GM18505 (cell line): ENCODE results near the gene SNX27.

ENCODE experiments used
- ATAC-seq: cut with Tn5 transposase; IDR thresholded peaks from one replicate; pipeline ENCODE4 v1.9.1; 2021; ENCODE audit not compliant: unreplicated experiment
- POLR2A ChIP-seq: IDR thresholded peaks from 4 replicates; pipeline ENCODE4 v1.6.1; 2011; ENCODE audit warnings: borderline replicate concordance; ENCODE audit not compliant: insufficient read depth, insufficient read length; ENCODE audit errors: extremely low read depth

The SNX27 gene

GRCh38 chr1:151686561-151686960 is 74.7 kb downstream of the SNX27 start:
- ATAC-seq: no peak
- no peak for TF ChIP-seq POLR2A

- ATAC-seq: no peak
- TF ChIP-seq POLR2A: no peak
Observed at GRCh38 chr1:151689494-151689893, 77.6 kb downstream of the SNX27 start.

- TF ChIP-seq POLR2A: no peak
- ATAC-seq: no peak
Observed at GRCh38 chr1:151692226-151692625, 80.4 kb downstream of the SNX27 start.

- ATAC-seq: no peak
- TF ChIP-seq POLR2A: no peak
Observed at GRCh38 chr1:151693057-151693651, 81.3 kb downstream of the SNX27 start.

GRCh38 chr1:151701515-151701914 is 89.7 kb downstream of the SNX27 start:
- TF ChIP-seq POLR2A: no peak
- no peak for ATAC-seq

GRCh38 chr1:151702936-151703335 is 91.1 kb downstream of the SNX27 start:
- TF ChIP-seq POLR2A: no peak
- no peak for ATAC-seq

- TF ChIP-seq POLR2A: no peak
- ATAC-seq: no peak
Observed at GRCh38 chr1:151703813-151704212, 92.0 kb downstream of the SNX27 start.

GRCh38 chr1:151704246-151704645 is 92.4 kb downstream of the SNX27 start:
- TF ChIP-seq POLR2A: no peak
- ATAC-seq: no peak

- ATAC-seq: no peak
- no peak for TF ChIP-seq POLR2A
Observed at GRCh38 chr1:151705146-151705545, 93.3 kb downstream of the SNX27 start.

GRCh38 chr1:151705753-151706463 is 94.1 kb downstream of the SNX27 start:
- TF ChIP-seq POLR2A: no peak
- no peak for ATAC-seq

GRCh38 chr1:151706464-151707415 is 94.9 kb downstream of the SNX27 start:
- ATAC-seq: no peak
- no peak for TF ChIP-seq POLR2A

- no peak for ATAC-seq
- TF ChIP-seq POLR2A: no peak
Observed at GRCh38 chr1:151707541-151708065, 95.8 kb downstream of the SNX27 start.

- no peak for TF ChIP-seq POLR2A
- ATAC-seq: no peak
Observed at GRCh38 chr1:151708891-151709290, 97.0 kb downstream of the SNX27 start.
